Measurements from ENCODE around the gene PSMD5.

DNA sequence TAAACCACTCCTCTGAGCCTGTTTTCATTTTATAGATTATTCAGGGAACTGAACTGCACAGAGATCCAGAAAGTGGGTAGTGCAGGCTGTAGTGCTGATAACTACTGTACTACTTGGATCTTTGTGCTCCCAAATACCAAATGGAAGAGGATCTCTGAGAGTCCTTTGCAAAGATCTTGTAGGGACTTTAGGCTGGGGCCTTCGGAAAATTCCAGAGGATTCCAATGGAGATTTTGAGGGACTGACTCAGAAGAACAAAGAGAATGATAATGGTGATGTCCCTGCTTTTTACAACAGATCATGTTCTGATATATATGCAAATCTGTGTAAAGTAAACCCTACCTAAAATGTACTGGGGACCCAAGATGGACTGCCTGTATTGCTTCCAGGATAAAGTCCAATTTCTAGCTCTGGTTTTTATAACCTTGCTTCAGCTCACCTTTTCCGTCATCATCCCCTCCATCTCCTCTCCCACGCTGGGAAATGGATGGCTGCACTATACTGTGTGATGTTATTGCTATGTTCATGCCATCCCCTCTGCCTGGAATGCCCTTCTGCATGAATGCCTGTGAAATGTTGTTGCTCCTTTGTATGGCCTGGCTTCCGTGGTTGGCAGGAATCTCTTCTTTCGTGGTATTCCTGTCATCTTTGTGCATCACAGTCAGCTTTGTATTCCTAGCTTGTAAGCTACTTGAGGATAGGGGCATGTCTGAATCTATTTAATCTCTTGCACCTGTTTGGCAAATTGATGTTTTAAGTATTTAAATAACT is 9.7 kb upstream of the PSMD5 start:
- TF ChIP-seq CSDC2 (CRISPR knock-in tag; IDR thresholded peaks at IDR 0.05) (no peak), ARNTL (CRISPR knock-in tag; IDR thresholded peaks at IDR 0.05; ENCODE audit: borderline replicate concordance, low read depth) (no peak), ZNF565 (CRISPR knock-in tag; conservative IDR thresholded peaks at IDR 0.05; ENCODE audit: low read depth) (no peak), ZFP30 (CRISPR knock-in tag; IDR thresholded peaks at IDR 0.05) (no peak), ZFP3 (CRISPR knock-in tag; IDR thresholded peaks at IDR 0.05) (no peak), RARB (CRISPR knock-in tag; IDR thresholded peaks at IDR 0.05) (no peak), TCF4 (CRISPR knock-in tag; IDR thresholded peaks at IDR 0.05; ENCODE audit: borderline replicate concordance) (no peak), PPARA (CRISPR knock-in tag; IDR thresholded peaks at IDR 0.05; ENCODE audit: borderline replicate concordance) (no peak), TOX (CRISPR knock-in tag; IDR thresholded peaks at IDR 0.05; ENCODE audit: borderline replicate concordance) (no peak), ISL1 (CRISPR knock-in tag; IDR thresholded peaks at IDR 0.05) (no peak), BACH2 (CRISPR knock-in tag; IDR thresholded peaks at IDR 0.05; ENCODE audit: borderline replicate concordance) (no peak), ZNF8 (CRISPR knock-in tag; IDR thresholded peaks at IDR 0.05) (no peak)
- TF ChIP-seq, protein P1, sequence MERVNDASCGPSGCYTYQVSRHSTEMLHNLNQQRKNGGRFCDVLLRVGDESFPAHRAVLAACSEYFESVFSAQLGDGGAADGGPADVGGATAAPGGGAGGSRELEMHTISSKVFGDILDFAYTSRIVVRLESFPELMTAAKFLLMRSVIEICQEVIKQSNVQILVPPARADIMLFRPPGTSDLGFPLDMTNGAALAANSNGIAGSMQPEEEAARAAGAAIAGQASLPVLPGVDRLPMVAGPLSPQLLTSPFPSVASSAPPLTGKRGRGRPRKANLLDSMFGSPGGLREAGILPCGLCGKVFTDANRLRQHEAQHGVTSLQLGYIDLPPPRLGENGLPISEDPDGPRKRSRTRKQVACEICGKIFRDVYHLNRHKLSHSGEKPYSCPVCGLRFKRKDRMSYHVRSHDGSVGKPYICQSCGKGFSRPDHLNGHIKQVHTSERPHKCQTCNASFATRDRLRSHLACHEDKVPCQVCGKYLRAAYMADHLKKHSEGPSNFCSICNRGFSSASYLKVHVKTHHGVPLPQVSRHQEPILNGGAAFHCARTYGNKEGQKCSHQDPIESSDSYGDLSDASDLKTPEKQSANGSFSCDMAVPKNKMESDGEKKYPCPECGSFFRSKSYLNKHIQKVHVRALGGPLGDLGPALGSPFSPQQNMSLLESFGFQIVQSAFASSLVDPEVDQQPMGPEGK (CRISPR knock-in tag; IDR thresholded peaks at IDR 0.05; ENCODE audit: borderline replicate concordance) = no peak
- TF ChIP-seq, protein P2, sequence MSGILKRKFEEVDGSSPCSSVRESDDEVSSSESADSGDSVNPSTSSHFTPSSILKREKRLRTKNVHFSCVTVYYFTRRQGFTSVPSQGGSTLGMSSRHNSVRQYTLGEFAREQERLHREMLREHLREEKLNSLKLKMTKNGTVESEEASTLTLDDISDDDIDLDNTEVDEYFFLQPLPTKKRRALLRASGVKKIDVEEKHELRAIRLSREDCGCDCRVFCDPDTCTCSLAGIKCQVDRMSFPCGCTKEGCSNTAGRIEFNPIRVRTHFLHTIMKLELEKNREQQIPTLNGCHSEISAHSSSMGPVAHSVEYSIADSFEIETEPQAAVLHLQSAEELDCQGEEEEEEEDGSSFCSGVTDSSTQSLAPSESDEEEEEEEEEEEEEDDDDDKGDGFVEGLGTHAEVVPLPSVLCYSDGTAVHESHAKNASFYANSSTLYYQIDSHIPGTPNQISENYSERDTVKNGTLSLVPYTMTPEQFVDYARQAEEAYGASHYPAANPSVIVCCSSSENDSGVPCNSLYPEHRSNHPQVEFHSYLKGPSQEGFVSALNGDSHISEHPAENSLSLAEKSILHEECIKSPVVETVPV (CRISPR knock-in tag; IDR thresholded peaks at IDR 0.05) = no peak

Data from SK-N-SH treated with all-trans-retinoic acid at 6 μM for 48 hours (cell line).